Measurements from ENCODE around the gene TUBB1.
A peak's percentile ranks its signal among the peaks of the same experiment; 100 is the strongest.
"Not testable (repeated sequence)": the region's sequence is repeated elsewhere in the genome, so short reads cannot be mapped to it uniquely, and the experiment has no call there.

TUBB1 gene

GRCh38 chr20:59019217-59019616, at the start of gene TUBB1:
TUBB1 (plus strand) TSS chr20:59019429; CDS start chr20:59019523, 94 bp downstream.
- FAIRE-seq (no peak), DNase-seq (ENCODE audit: insufficient read length, low spot score) (no peak)

DNA sequence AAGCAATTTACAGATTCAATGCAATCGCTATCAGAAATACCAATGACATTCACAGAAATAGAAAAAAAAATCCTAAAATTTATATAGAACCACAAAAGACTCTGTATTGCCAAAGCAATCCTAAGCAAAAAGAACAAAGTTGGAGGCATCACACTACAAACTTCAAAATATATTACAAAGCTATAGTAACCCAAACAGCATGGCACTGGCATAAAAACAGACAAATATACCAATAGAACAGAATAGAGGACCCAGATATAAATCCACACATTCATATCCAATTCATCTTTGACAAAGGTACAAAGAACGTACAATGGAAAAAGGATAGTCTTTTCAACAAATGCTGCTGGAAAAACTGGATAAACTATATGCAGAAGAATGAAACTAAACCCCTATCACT, 49.8 kb upstream of the TUBB1 start:
- DNase-seq (ENCODE audit: insufficient read length, low spot score) (no peak), FAIRE-seq (no peak)

- FAIRE-seq, result peak; percentile 42
Observed at GRCh38 chr20:58970146-58970545, 49.1 kb upstream of the TUBB1 start.

DNA sequence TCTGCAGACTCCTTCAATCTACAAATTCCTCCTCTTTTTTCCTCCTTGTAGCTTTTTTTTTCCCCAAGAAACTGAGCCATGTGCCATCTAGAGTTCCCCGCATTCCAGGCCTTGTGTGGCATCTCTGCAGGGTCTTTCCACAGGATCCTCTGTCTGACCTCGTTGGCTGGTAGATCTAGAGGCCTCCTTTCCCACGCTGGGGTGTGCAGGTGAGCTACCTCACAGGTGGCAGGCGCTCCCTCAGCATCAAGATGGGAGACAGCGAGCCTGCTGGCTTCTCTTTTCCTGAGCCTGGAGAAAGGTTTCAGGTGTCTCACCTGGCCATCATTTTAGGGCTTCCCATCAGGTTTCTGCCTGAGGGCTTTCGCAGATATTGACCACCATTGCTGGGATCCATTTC, 47.8 kb upstream of the TUBB1 start:
- DNase-seq (ENCODE audit: insufficient read length, low spot score) (no peak), FAIRE-seq (no peak)

More at GRCh38 chr20:58970146-58970545, 49.1 kb upstream of the TUBB1 start:
- DNase-seq (ENCODE audit: insufficient read length, low spot score), result no peak

DNA sequence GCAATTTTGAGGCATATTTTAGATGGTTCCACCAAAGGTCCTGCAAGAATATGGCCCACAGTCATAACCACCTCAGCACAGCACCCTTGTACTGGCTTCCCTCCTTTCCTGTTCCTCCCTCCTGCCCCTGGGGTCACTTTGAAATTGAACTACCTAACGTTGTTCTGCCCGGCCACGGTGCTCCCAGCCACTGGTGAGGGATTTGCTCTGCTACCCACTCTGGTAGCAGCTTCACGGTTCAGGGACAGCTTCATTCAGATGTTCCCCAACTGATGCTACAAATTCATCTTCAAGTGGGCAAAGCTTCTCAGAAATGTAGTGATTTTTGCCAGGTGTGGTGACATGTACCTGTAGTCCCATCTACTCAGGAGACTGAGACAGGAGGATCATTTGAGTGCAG, 46.0 kb upstream of the TUBB1 start:
- FAIRE-seq (peak; percentile 97), DNase-seq (ENCODE audit: insufficient read length, low spot score) (no peak)

DNA sequence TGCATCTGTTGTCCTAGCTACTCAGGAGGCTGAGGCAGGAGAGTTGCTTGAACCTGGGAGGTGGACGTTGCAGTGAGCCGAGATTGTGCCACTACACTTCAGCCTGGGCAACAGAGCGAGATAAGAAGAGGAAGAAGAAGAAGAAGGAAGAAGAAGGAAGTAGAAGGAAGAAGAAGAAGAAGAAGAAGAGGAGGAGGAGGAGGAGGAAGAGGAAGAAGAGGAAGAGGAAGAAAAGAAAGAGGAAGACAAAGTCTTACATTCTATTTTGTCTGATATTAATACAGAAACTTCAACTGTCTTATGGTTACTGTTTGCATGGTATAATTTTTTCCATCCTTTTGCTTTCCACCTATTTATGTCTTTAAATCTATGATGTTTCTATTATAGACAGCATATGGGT, 45.4 kb upstream of the TUBB1 start:
- FAIRE-seq, result peak; percentile 65

GRCh38 chr20:58975353-58975752, 43.9 kb upstream of the TUBB1 start:
- FAIRE-seq (peak; percentile 4), DNase-seq (ENCODE audit: insufficient read length, low spot score) (no peak)

More for the DNA sequence above, 45.4 kb upstream of the TUBB1 start:
- DNase-seq (ENCODE audit: insufficient read length, low spot score), result no peak

DNA sequence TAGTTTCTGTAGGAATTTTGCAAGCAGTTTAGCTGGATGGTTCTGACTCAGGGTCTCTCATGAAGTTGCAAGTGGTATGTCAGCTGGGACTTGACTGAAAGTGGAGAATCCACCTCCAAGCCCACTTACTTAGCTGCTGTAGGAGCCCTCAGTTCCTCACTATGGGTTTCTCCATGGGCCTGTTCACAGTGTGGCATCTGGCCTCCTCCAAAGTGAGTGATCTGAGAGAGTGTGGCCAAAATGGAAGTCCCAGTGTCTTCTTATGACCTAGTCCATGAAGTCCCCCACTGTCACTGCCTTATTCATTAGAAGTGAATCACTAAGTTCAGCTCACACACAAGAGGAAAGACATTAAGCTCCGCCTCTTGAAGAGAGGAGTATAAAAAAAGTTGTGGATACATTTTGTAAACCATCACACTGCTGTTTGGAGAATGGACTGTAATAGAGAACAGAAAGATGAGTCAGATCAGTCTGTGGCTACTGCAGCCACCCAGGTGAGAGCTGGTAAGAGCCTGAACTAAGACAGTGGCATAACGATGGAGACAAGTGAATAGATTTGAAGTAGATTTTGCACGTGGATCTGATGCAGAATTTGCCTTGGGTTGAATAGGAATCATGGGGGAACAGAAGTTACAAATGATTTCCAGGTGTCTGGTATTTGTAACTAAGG, 43.0 kb upstream of the TUBB1 start:
- DNase-seq (ENCODE audit: insufficient read length, low spot score) (no peak), FAIRE-seq (peak; percentile 64)

GRCh38 chr20:58978351-58979190, 40.7 kb upstream of the TUBB1 start:
- FAIRE-seq, result peak; percentile 52
- DNase-seq (ENCODE audit: insufficient read length, low spot score), result no peak

- FAIRE-seq (peak; percentile 98), DNase-seq (ENCODE audit: insufficient read length, low spot score) (peak; percentile 100)
Observed at GRCh38 chr20:58980711-58981627, 38.3 kb upstream of the TUBB1 start, which contains the start of gene NELFCD. NELFCD (plus strand) TSS chr20:58981256; CDS start chr20:58981310, 54 bp downstream.

- peak; percentile 82 for DNase-seq (ENCODE audit: insufficient read length, low spot score)
- FAIRE-seq, result peak; percentile 46
Observed at GRCh38 chr20:58981628-58982364, 37.4 kb upstream of the TUBB1 start.

- DNase-seq (ENCODE audit: insufficient read length, low spot score), result no peak
- peak; percentile 52 for FAIRE-seq
Observed at GRCh38 chr20:58982406-58983114, 36.7 kb upstream of the TUBB1 start.

DNA sequence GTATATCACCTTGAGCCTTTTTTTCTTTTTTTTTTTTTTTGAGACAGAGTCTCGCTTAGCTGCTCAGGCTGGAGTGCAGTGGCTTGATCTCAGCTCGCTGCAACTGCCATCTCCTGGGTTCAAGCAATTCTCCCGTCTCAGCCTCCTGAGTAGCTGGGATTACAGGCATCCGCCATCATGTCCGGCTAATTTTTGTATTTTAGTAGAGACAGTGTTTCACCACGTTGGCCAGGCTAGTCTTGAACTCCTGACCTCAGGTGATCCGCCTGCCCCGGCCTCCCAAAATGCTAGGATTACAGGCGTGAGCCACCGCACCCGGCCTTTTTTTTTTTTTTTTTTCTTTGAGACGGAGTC, 36.1 kb upstream of the TUBB1 start:
- DNase-seq (ENCODE audit: insufficient read length, low spot score); FAIRE-seq: not testable (repeated sequence)

- no peak for DNase-seq (ENCODE audit: insufficient read length, low spot score)
- FAIRE-seq, result no peak
Observed at GRCh38 chr20:58984691-58985090, 34.5 kb upstream of the TUBB1 start.

- no peak for DNase-seq (ENCODE audit: insufficient read length, low spot score)
- FAIRE-seq, result no peak
Observed at GRCh38 chr20:58985656-58986055, 33.6 kb upstream of the TUBB1 start.

- FAIRE-seq, result no peak
- no peak for DNase-seq (ENCODE audit: insufficient read length, low spot score)
Observed at GRCh38 chr20:58986286-58986967, 32.8 kb upstream of the TUBB1 start.

GRCh38 chr20:58986968-58987517, 32.2 kb upstream of the TUBB1 start:
- peak; percentile 36 for FAIRE-seq
- no peak for DNase-seq (ENCODE audit: insufficient read length, low spot score)

GRCh38 chr20:58987790-58988564, 31.3 kb upstream of the TUBB1 start:
- DNase-seq (ENCODE audit: insufficient read length, low spot score) (no peak), FAIRE-seq (peak; percentile 69)

Data from HTR-8/SVneo (cell line).